HG03196 (cell line): ENCODE measurements around the gene ANKRD10.
A peak's percentile ranks its signal among the peaks of the same experiment; 100 is the strongest.
"Not testable (repeated sequence)": the region's sequence is repeated elsewhere in the genome, so short reads cannot be mapped to it uniquely, and the experiment has no call there.

Experiments
- ATAC-seq: cut with Tn5 transposase; IDR thresholded peaks from one replicate; pipeline ENCODE4 v1.9.1; 2021; ENCODE audit not compliant: unreplicated experiment

ANKRD10 gene

DNA sequence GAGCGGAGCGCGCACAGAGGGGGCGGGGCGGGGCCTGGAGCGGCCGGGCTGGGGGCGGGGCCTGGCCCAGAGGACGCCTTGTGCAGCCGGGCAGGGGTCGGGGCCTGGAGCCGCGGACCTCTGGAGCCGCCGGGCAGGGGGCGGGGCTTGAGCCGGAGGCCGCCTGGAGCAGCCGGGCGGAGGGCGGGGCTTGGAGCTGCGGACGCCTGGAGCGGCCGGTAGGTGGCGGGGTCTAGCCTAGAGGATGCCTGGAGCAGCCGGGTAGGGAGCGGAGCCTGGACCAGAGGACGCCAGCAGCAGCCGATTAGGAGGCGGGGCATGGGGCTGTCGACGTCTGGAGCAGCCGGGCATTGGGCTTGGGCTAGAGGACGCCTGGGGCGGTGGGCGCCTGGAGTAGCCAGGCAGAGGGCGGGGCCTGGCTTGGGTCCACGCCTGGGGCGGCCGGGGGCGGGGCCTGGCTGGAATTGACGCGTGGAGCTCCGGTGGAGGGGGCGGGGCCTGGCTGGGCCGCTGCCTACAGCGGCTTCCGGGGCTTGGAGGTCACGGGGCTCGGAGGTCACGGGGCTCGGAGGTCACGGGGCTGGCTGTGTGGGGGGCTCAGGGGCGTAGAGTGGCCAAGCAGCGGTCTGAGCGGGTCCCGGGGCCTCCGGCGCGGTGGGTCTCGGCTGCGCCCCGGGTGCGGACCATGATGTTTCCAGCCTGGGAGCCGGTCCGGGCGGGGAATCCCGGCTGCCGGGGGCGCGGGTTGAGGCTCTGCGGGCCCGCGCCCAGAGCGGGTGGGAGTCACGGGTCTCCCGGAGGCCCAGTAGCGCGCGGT is at the start of gene ANKRD10:
TSS of gene ANKRD10 (minus strand) at position 13 of the 817 bp plus-strand sequence. CDS start 135 bp downstream, outside the sequence.
- ATAC-seq: peak; percentile 81

DNA sequence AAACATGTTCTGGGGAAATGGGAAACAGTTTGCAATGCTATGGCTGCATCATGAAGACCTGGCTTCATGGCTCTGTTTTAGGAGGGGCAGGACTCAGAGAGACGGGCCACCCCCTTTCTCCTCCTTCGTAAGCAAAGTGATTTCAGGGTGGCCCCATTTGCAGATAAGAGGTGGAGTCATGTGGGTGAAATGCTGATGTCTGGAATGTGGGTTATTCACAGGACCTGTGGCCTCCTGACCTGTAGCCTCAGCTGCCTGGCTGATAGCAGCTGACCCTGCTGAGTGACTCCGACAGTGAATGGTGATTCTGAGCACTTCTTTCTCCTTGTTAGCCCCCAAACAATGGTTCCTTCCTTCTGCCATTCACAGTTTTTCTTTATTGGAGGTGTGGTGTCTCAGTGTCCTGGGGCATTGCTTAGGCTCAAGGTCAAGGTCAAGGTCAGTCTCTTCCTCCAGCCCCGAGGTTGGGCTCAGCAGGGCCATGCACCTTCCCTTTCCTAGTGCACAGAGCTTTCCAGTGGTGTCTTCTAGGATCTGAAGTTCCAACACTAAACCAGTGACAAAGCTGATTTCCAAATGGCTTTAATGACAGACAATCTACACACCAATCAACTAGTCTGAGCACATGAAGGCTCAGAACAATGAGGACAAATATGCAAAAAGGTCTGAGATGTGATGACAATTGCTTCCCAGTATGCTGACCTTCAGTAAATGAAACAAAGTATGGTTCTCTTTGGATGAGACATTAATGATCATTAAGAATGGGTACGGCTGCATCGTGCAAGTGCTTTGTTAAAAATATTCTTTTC is 49.6 kb upstream of the ANKRD10 start:
- ATAC-seq: no peak

DNA sequence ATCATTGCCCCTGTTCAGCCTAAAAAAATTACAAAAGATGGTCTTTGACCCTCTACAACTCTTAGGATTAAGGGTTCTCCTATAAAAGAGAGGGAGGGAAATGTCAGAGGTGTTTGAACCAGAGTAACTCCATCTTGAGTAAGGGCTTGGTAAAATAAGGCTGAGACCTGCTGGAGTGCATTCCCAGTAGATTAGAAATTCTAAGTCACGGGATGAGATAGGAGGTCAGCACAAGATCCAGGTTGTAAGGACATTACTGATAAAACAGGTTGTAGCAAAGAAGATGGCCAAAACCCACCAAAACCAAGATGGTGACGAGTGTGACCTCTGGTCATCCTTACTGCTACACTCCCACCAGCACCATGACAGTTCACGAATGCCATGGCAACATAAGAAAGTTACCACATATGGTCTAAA is 48.7 kb upstream of the ANKRD10 start:
- no peak for ATAC-seq

DNA sequence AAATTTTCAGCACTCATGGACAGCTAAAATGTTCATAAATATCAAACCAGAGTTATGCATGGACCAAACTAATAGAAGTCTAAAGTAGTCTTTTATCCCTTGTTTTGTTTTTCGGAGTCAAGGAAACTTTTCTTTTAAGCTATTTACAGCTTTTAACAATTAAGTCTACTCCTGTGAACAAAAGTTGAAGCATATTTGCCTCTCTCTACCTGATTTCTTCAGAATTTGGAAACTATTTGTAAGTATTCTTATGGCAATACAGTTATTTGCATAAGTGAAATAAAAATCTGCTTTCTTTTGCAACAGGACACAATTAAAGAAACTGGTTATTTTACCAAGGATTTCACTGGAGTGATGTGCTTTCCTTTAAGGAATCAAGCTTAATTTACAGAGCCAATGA is 47.1 kb upstream of the ANKRD10 start:
- ATAC-seq: no peak

DNA sequence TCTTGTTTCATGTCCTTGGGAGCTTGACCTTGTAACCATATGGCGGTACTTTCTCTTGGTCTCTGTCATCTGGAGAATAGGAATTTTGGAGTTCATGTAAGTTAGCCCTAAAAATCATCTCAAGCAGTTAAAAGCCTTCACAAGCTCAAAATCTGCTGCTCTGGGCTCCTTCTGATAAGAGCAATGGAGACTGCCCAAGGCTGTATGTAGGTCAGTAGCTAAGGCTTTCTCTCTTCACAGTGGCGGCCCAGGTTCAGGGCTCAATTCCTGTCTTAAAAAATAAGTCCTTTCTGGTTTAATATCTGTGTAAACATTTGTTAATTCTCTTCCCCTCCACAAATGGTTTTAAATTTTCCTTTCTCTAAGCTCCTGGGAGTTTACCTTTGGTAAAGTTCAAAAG is 45.3 kb upstream of the ANKRD10 start:
- no peak for ATAC-seq

DNA sequence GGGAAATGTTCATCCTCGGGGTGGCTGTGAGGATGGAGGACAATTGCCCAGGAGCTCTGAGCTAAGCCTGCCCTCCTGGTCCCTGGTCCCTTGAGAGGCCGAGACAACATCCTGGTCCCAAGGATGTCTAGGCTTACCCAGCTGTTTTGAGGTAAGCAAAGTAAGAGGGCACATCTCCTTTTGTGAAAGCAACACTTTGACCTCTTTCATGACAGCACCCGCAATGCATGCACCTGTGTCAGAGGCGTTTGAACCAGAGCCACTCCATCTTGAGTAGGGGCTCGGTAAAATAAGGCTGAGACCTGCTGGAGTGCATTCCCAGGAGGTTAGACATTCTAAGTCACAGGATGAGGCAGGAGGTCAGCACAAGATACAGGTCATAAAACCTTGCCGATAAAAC is 43.1 kb upstream of the ANKRD10 start:
- no peak for ATAC-seq

DNA sequence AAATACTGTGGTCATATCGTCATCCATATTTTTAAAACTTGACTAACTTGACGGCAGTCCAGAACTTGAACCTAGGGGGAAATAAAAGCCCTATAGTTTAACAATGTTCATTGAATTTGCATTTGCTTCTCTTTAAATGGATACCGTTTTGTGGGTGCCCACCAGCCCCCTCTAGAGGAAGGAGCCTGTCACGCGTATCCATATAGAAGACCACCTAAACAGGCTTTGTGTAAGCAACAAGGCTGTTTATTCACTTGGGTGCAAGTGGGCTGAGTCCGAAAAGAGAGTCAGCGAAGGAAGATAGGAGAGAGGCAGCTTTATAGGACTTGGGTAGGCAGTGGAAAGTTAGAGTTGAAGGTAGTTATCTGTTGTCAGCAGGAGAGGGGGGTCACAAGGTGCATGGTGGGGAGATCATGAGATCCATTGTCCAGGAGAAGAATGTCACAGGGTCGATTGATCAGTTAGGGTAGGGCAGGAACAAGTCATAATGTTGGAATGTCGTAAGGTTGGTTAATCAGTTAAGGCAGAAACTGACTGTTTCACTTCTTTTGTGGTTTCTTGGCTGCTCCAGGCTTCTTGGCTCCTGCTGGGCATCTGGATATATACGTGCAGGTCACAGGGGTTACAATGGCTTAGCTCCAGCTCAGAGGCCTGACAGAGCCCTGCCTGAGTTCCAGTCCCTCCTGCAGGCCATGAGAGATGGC is 42.5 kb upstream of the ANKRD10 start:
- no peak for ATAC-seq

DNA sequence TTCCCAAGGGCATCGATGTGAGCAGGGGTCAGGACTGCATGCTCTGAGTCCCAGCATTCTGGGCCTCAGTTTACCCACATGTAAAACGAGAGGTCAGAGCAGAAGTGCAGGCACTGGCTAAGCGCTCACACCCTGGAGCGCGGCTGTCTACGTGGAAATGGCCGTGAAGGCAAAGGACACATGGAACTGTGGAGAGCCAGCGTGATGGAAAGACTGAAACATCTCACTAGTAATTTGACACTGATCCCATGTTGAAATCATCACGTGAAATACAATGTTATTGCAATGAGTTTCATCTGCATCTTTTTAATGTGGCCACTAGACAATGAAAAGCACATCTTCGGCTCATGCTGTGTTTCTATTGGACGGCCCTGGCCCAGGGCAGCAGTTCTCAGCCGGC is 41.3 kb upstream of the ANKRD10 start:
- not testable (repeated sequence) for ATAC-seq

DNA sequence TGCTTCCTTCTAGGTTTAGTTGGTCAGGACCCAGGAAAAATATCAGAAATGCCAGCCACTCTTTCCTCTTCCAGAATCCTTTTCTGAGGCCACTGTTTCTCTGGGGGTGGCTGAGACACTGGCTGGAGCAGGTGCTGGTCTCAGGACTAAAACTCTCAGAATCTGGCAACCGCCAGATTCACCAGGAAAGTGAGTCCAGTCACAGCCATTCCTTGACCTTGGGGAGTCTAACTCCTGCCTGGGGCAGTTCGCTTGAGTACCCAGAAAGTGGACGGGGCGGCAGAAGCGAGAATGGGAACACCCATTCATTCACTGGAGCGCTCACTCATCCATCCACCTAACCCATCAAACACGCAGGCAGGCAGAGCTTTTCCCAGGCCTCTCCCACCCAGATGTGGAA is 40.7 kb upstream of the ANKRD10 start:
- not testable (repeated sequence) for ATAC-seq

DNA sequence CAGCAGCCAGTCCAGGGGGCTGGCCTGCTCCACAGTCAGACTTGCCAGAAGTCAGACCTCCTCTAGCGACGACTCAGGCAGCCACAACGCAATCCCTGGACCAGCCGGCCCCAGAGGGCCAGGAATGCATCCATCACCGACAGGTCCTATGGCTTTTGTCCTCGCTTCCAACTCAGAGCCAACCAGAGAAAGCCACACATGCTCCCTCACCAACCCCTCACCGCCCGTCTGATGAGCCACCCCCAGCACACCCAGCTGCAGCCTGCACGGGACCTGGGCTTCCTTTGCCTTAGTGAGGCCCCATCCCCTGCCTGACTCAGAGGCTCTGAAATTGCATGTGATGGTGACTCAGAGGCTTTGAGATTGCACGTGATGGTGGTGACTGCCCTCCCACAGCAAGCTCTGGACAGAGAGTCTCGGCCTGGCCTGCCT is 40.2 kb upstream of the ANKRD10 start:
- peak; percentile 51 for ATAC-seq

DNA sequence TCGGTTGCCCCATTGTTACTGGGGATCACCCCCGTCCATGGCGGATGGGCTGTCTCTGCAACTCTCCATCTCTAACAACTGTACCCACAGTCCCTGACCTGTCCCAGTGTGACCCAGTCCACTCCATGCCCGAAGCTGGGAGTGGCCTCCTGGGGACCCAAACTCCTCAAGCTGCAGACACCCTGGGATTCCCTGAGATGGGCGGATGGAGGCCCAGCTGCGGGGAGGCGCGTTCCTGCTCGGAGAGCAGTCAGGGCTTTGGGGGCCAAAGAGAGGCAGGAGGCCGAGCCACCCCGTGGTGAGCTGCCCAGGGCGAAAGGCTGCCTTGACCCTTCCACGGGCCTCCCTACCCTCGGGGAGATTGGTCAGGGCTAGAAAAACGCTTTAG is 39.7 kb upstream of the ANKRD10 start:
- ATAC-seq: not testable (repeated sequence)

DNA sequence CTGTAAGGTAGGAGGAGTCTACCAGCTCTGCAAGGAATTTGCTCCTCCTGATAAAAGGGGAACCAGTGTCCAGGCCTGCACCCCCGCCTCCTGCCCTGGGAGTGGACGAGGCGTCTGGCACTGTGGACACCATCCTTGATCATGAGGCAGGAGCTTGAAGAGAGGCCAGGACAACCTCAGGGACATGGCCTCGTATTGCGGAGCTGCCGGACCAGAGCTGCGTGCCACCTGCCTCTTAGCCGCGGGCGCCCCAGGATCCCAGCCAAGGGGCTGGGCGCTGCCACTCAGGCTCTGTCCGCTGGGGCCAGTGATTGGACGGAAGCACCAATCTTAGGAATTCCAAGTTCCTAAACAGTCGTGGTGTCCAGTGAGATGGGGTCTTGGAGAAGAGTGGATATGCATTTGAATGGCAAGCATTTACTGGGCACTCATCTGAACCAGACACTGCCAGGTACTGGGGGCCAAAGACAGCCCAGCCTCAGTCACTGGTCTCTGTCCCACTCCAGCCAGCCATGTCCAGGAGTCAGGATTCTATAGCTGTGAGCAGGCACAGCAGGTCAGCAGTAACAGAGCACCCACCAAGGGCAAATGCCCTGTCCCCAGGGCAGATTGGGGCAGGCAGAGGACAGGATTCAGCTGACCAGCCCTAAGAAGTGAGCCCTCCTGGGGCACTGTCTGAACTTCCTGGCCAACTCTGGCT is 39.1 kb upstream of the ANKRD10 start:
- ATAC-seq: no peak

DNA sequence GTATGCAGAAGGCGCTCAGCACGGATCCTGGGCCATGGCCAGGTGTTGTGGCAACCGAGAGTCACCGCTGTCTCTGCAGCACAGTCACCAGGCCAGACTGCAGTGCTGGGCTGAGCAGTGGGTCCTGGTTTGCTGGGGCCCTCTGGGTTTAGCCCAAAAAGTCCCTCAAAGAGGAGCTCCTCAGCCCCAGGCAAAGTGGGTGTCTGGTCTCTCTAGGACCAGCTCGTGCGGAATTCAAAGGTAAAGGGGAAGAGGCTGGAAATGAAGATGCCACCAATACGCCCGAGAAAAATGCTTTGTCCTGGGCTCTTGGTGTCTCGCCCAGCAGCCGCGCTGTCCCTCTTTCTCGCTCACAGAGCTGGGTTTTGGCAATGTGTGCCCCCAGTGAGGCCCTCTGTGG is 38.5 kb upstream of the ANKRD10 start:
- no peak for ATAC-seq

DNA sequence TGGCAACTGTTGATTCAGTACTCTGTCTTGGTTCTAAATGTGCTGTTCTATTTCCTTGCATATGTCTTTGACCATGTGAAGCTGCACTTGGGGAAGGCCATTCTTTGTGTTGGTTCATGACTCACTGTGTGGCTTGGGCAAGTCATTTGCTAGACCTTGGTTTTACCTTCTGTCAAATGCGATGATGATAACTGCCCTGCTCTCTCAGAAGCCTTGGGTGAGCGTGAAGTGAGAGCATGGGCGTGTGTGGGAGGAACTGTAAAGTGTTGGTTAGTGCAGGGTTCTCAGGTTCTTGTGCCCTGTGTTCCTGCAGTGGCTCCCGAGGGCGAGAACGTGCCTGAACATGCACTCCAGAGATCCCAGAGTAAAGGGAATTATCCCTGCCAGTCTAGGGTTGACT is 37.3 kb upstream of the ANKRD10 start:
- peak; percentile 56 for ATAC-seq

DNA sequence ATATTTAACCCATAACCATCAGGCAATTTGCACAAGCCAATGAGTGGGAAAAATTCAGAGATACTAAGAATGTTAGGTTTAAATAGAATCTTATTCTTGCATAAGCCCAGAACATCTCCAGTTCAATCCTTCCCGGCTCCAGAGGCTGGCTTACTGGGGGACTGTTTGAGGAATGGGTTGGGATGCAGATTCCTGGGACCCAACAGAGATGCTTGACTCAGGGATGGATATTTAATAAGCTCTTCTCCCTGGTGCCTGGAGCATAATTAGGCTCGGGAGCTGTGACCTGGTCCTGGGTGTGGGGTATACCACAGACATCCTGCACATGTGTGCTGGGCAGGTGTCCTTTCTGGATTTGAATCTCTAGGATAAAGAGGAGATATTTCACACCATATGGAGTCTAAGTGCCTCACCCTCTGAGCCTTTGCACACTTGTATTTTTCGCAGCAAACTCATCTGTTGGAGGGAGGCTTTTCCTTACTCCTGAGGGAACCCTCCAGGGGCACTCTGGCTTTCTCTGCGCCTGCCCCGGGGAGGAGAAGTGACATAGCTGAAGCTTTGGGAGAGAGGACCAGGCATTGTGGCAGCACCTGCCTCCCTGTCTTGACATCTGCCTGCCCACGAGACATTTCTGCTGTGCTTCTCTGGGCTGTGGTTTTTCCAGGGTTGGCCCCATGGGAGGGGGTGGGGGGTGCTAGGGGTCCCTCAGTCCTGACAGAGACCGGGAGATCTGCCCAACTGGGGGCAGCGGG is 36.1 kb upstream of the ANKRD10 start:
- no peak for ATAC-seq

DNA sequence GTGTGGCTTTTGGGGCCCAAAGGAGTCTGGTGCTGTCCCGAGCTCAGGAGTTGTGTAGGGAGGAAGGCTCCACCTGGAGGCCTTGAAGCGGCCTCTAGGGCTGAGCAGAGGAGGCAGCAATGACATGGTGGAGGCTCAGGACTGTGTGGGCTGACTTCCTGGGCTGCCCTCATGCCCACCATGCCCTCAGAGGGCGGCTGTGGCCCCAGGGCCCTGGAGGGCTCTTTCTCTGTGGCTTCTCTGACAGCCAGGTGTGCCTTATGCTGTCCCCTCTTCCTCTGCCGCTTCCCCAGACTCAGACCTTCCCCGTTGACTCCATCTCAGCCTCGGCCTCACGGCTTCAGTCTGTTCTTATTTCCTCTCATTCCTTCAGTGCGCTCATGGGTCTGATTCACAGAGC is 35.5 kb upstream of the ANKRD10 start:
- no peak for ATAC-seq

DNA sequence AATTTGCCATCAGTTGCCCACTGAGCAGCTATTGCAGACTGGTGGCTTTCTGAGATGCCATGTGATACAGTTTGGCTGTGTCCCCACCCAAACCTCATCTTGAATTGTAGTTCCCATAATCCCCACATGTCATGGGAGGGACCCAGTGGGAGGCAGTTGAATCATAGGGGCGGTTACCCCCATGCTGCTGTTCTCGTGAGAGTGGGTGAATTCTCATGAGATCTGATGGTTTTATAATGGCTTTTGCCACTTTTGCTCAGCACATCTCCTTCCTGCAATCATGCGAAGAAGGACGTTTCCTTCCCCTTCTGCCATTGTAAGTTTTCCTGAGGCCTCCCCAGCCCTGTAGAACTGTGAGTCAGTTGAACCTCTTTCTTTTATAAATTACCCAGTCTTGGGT is 34.8 kb upstream of the ANKRD10 start:
- no peak for ATAC-seq

DNA sequence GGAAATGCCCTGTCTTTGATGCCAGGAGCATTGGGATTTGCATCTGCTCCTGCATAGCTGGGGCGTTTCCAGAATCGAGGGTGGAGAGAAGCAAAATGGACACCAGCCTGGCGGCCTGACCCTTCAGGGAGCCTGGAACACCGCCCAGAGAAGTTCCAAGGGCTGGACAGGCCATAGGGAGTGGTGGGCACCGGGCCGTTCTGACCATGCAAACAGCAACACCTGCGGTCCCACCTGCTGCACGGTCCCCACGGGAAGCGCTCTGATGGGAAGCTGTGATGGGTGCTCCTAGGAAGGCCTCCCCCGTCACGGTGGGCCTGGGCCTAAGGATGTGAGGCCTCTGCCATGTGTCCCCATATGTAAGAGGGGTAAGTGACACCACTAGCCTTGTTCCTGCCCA is 34.2 kb upstream of the ANKRD10 start:
- ATAC-seq: no peak

DNA sequence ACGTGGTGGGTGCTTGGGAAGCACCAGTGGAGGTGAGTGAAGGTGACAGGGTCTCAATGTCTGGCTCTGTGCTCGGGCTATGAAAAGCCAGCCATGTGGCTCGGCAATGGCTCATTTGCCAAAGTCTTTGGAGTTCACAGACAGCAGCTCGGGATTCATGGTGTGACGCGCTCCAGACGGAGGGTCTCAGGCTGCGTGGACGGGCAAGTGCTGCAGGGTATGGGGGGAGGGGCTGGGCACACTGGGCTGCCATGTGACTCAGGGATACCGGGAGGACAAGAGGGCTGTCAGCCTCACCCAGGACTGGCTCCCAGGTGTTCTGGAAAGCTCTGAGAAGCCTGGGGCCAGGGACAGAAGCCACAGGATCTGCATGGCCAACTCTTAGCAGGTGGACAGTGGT is 32.5 kb upstream of the ANKRD10 start:
- not testable (repeated sequence) for ATAC-seq

DNA sequence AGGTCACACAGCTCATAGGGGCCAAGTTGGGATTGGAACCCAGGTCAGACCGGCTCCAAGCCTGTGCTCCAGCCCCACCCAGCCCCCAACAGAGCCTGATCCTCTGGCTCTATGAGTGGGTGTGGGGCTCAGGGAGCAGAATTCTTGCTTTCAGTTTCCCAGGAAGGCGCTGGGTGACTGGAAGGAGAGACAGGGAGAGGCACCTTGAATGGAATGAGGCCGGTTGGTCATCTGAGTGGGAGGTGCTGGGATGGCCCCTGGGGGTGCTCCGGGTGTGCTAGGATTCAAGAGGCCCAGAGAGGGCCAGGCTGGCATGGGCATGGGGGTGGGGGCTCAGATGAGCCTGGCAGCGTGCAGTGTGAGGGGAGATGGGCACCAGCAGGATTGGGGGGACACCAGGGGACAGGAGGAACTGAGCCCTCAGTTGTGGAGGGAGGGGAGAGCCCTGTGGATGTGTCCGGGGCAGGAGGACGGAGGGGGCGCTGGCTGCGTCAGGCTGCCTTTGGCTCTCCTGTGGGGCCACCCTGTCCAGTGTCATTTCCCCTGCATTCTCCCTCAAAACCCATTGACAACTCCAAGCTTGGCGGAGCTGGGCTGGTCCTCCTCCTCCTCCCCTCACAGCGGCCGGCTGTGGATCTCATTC is 31.2 kb upstream of the ANKRD10 start:
- ATAC-seq: no peak
